ENCODE results near the gene CYB561. TPM values are rescaled to one million over a fixed set of nuclear protein-coding genes. Genes with fewer than 3 reads are reported as not detected.

Gene CYB561
- total RNA-seq, 1 experiment from 2014 or later, result 20.7 TPM

DNA sequence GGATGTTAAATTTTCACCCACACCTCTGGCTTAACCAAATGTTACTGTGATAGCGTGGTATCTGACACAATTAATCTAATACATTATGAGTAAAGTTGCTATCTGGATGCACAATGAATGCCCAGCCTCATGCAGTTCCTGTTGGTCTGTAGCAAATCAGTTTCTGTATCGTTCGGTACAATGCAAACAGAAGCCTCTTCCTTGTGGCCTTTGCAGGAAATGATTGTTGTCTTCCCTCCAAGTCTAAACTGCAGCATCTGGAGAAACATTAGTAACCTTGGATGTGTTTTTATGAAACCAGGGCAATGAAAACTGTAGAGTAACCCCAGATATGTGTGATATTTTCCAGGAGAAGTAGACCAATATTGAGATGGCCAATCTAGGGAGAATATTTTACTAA, 46.8 kb downstream of the CYB561 start:
- Histone ChIP-seq H2BK12ac (ENCODE audit: insufficient read length, low read depth, low read length) (no peak overlapping the region), H2BK15ac (ENCODE audit: low read depth, low read length) (no peak overlapping the region), H2BK120ac (ENCODE audit: low read depth, low read length, poor library complexity, severe bottlenecking) (no peak overlapping the region), H3K9me3 (ENCODE audit: control insufficient read depth, low read depth, low read length) (no peaks in the 10 kb centered on the region), H2BK20ac (ENCODE audit: low read depth, low read length, poor library complexity, severe bottlenecking) (no peak overlapping the region), H3K14ac (ENCODE audit: insufficient read depth, low read length) (no peak overlapping the region), H2BK5ac (ENCODE audit: insufficient read length, low read length) (no peak overlapping the region), H3K4ac (ENCODE audit: low read depth, low read length) (no peak overlapping the region), H3K18ac (ENCODE audit: insufficient read length, low read depth, low read length) (no peak overlapping the region), H3K23me2 (ENCODE audit: insufficient read length, low read depth, low read length, poor library complexity, severe bottlenecking) (no peaks in the 10 kb centered on the region), H3K56ac (ENCODE audit: insufficient read length, low read depth, low read length) (no peak overlapping the region), H3K79me2 (ENCODE audit: insufficient read depth, low read length) (no peaks in the 10 kb centered on the region), H4K91ac (ENCODE audit: insufficient read length, low read depth, low read length) (no peak overlapping the region), H3K23ac (ENCODE audit: insufficient read length, low read depth, low read length) (no peak overlapping the region), H3K4me2 (ENCODE audit: insufficient read depth, insufficient read length, low read length) (no peak overlapping the region), H3K4me1 (ENCODE audit: insufficient read depth, low read length) (no peaks in the 10 kb centered on the region), H3K79me1 (ENCODE audit: insufficient read depth, low read depth, low read length, poor library complexity, severe bottlenecking) (no peaks in the 10 kb centered on the region), H4K5ac (ENCODE audit: insufficient read length, low read depth, low read length) (no peak overlapping the region), H3K27ac (ENCODE audit: insufficient read length, low read depth, low read length) (no peak overlapping the region), H4K20me1 (ENCODE audit: control insufficient read depth, insufficient read depth, insufficient read length) (no peaks in the 10 kb centered on the region), H3K27me3 (ENCODE audit: insufficient read depth, low read length) (no peaks in the 10 kb centered on the region), H4K8ac (replicated peaks; ENCODE audit: insufficient read length, low read depth, low read length) (no peak overlapping the region), H2AFZ (ENCODE audit: low read length) (no peak overlapping the region), H2AK5ac (ENCODE audit: insufficient read length, low read length) (no peak overlapping the region), H3K9ac (ENCODE audit: extremely low read depth, insufficient read length, low read length) (no peak overlapping the region), H3T11ph (ENCODE audit: low read length) (no peak overlapping the region)
- no peaks in the 10 kb centered on the region for H3K9me3 Mint-ChIP-seq
- no peaks in the 10 kb centered on the region for H3K27me3 Mint-ChIP-seq (ENCODE audit: low read depth)
- no peak overlapping the region for H3K4me3 Mint-ChIP-seq
- peaks cover 10 to 15% of the 10 kb centered on the region in 2 experiments for H3K4me1 Mint-ChIP-seq
- no peak for DNase-seq
- no CpG with 5 or more reads among the region's 3 CpGs for WGBS (ENCODE audit: extremely low coverage, insufficient read length, low lambda C conversion rate)
- TF ChIP-seq, protein P1, sequence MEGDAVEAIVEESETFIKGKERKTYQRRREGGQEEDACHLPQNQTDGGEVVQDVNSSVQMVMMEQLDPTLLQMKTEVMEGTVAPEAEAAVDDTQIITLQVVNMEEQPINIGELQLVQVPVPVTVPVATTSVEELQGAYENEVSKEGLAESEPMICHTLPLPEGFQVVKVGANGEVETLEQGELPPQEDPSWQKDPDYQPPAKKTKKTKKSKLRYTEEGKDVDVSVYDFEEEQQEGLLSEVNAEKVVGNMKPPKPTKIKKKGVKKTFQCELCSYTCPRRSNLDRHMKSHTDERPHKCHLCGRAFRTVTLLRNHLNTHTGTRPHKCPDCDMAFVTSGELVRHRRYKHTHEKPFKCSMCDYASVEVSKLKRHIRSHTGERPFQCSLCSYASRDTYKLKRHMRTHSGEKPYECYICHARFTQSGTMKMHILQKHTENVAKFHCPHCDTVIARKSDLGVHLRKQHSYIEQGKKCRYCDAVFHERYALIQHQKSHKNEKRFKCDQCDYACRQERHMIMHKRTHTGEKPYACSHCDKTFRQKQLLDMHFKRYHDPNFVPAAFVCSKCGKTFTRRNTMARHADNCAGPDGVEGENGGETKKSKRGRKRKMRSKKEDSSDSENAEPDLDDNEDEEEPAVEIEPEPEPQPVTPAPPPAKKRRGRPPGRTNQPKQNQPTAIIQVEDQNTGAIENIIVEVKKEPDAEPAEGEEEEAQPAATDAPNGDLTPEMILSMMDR (conservative IDR thresholded peaks at IDR 0.05), result no peak
- H3K36me3 Mint-ChIP-seq (ENCODE audit: insufficient read depth in 1 of 3, low read depth in 3 of 3), result no peaks in the 10 kb centered on the region
- H3K27ac Mint-ChIP-seq, result 0 out of 7 replicates have a peak overlapping the region, but pooled peaks of 1 of the 3 experiments have one; percentile 8

Measured in H9 (cell line).